Mammary epithelial cell (primary cell): ENCODE results near the gene TAS1R1.

Experiments used
- EZH2 ChIP-seq: IDR thresholded peaks from 2 replicates; pipeline ENCODE4 v1.6.1; 2012; ENCODE audit warnings: low read length, inconsistent platforms, borderline replicate concordance
- TF ChIP-seq, protein P1 (sequence below), 2 donors: IDR thresholded peaks in 1 of 2; conservative IDR thresholded peaks in 1 of 2; 2 replicates each; pipeline ENCODE4 v1.5.1; 2011 to 2012; ENCODE audit warnings: inconsistent platforms in 2 of 2, low read length in 2 of 2, mild to moderate bottlenecking in 2 of 2, control low read depth in 1 of 2, low read depth in 1 of 2; ENCODE audit not compliant: insufficient read depth in 1 of 2; ENCODE audit errors: extremely low read depth in 1 of 2

DNA sequence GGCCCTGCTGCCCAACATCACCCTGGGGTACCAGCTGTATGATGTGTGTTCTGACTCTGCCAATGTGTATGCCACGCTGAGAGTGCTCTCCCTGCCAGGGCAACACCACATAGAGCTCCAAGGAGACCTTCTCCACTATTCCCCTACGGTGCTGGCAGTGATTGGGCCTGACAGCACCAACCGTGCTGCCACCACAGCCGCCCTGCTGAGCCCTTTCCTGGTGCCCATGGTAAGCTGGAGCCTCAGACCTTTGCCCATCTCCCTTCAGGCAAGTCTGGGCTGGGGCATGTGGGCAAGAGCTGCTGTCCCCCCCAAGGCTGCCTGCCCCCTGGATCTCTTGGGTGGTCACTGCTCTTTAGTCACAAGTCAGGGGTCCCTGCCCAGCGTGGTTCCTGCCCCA lies 15.9 kb downstream of the TAS1R1 start:
- TF ChIP-seq EZH2, result no peak
- TF ChIP-seq, protein P1, sequence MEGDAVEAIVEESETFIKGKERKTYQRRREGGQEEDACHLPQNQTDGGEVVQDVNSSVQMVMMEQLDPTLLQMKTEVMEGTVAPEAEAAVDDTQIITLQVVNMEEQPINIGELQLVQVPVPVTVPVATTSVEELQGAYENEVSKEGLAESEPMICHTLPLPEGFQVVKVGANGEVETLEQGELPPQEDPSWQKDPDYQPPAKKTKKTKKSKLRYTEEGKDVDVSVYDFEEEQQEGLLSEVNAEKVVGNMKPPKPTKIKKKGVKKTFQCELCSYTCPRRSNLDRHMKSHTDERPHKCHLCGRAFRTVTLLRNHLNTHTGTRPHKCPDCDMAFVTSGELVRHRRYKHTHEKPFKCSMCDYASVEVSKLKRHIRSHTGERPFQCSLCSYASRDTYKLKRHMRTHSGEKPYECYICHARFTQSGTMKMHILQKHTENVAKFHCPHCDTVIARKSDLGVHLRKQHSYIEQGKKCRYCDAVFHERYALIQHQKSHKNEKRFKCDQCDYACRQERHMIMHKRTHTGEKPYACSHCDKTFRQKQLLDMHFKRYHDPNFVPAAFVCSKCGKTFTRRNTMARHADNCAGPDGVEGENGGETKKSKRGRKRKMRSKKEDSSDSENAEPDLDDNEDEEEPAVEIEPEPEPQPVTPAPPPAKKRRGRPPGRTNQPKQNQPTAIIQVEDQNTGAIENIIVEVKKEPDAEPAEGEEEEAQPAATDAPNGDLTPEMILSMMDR (conservative IDR thresholded peaks at IDR 0.05 in 1 of 2, IDR thresholded peaks at IDR 0.05 in 1 of 2; ENCODE audit: extremely low read depth in 1 of 2, insufficient read depth in 1 of 2, low read depth in 1 of 2, low read length in 2 of 2), result no peak
